ENCODE data around the gene TEX19. TPM values are rescaled to one million over a fixed set of nuclear protein-coding genes. Genes with fewer than 3 reads are reported as not detected.

The TEX19 gene, protein sequence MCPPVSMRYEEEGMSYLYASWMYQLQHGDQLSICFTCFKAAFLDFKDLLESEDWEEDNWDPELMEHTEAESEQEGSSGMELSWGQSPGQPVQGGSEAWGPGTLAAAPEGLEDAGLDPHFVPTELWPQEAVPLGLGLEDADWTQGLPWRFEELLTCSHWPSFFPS
- not detected for total RNA-seq

GRCh38 chr17:82358465-82359350 is at the start of gene TEX19:
Gene TEX19, plus strand, starts transcription at chr17:82359247. Its CDS starts 2,904 bp downstream, at chr17:82362151.
- POLR2A ChIA-PET: no interaction called here
- CTCF ChIA-PET: interaction anchor here (1.0 to 1.4 kb wide), 2 partner anchors 59 to 60 kb away, joined by 3 to 5 read pairs; no protein-coding TSS in a partner anchor

- POLR2A ChIA-PET: interaction anchor here (0.8 to 1.4 kb wide), 2 partner anchors 12 to 13 kb away, joined by 3 to 8 read pairs; no protein-coding TSS in a partner anchor
- CTCF ChIA-PET: interaction anchor here (1.5 kb wide), 1 partner anchor 12 kb away, joined by 4 read pairs; no protein-coding TSS in a partner anchor
Observed at GRCh38 chr17:82309656-82310570, 49.1 kb upstream of the TEX19 start.

- CTCF ChIA-PET: no interaction called here
Observed at GRCh38 chr17:82310877-82311276, 48.2 kb upstream of the TEX19 start.

GRCh38 chr17:82311971-82312370 is 47.1 kb upstream of the TEX19 start:
- POLR2A ChIA-PET: interaction anchor here (1.4 kb wide), 1 partner anchor 9 kb away, joined by 4 read pairs; no protein-coding TSS in a partner anchor
- CTCF ChIA-PET: interaction anchor here (1.2 to 1.8 kb wide), 3 partner anchors 9 to 15 kb away, joined by 3 to 9 read pairs (median 4); no protein-coding TSS in a partner anchor

More at GRCh38 chr17:82310877-82311276, 48.2 kb upstream of the TEX19 start:
- POLR2A ChIA-PET: interaction anchor here (0.8 to 1.4 kb wide), 2 partner anchors 7 to 70 kb away, joined by 4 to 6 read pairs; no protein-coding TSS in a partner anchor

DNA sequence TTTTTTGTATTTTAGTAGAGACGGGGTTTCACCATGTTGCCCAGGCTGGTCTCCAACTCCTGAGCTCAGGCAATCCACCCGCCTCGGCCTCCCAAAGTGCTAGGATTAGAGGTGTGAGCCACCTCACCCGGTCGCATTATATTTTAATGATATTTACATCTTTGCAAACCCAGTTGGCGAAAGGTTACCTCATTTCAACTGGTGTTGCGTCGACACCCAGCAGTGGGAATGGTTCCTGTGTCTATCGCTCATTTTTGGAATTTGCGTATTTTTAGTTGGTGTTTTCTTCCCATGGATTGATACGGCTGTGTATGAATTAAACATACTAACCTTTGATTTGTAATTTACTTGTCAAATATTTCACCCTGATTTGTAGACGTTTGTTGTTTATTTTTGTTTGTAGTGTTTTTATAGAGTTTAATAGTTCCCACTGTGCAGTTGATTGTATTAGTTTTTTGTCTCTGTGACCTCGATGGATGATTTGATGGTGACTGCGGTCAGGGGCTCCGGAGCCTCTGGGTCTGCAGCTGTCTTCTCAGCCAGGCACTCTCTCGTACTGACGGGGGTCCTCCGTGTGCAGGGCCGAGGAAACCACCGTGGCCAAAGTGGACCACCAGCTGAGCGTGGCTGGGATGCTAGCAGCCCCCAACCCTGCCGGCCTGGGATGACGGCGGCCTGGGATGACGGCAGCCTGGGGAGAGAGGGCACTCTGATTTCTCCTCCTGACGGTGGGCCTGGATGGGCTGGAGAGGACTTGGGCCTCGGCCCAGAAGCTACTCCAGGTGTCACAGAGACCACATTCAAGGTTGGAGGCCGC is 45.6 kb upstream of the TEX19 start:
- CTCF ChIA-PET: interaction anchor here (1.1 to 1.8 kb wide), 5 partner anchors 8 to 77 kb away, joined by 3 to 9 read pairs (median 4); no protein-coding TSS in a partner anchor

GRCh38 chr17:82314012-82314726 is 44.9 kb upstream of the TEX19 start:
- ChIA-PET POLR2A (no interaction called here), CTCF (interaction anchor here (1.1 to 1.3 kb wide), 2 partner anchors 16 to 78 kb away, joined by 3 to 4 read pairs; no protein-coding TSS in a partner anchor)

More for the DNA sequence above, 45.6 kb upstream of the TEX19 start:
- POLR2A ChIA-PET: interaction anchor here (0.8 kb wide), 1 partner anchor 10 kb away, joined by 5 read pairs; no protein-coding TSS in a partner anchor

DNA sequence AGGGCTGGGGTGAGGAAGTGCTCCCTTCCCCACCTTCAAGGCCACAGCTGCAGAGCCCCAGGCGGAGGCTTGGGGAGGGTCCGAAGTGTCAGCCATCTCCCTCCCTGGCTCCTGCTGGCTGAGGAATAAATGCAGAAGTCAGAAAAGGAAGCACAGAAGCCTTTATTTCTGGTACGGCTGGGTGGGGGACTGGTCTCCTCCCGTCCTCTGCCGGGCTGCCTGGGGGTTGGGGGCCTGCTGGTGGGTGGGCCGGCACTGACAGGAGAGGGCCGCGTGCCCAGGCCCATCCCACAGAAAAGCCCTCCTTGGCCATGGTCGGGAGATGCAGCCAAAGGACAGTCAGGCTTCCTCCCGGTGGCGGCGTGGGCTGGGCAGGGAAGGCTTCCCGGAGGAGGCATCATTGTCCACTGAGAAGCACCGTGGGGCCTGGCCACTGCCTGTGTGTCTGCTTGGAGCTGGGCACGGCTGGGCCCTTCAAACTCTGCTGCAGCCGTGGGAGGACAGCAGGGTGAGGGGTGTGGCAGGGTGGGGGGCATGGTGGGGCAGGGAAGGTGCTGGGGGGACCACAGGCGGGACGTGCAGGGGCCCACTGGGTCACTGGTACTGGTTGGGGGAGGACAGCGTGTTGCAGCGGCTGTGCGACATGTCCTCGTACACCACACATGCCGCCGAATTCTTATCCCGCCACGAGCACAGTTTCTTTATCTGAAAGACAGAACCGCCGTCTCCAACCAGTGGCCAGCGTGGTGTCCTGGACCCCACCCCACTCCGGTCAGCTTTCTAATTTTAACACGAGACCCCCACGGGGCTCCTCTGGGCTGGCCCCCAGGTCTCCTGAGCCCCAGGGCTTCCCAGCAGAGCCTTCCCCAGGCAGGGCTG is 44.1 kb upstream of the TEX19 start:
- POLR2A ChIA-PET: no interaction called here
- CTCF ChIA-PET: interaction anchor here (1.1 to 1.3 kb wide), 2 partner anchors 16 to 79 kb away, joined by 3 to 4 read pairs; no protein-coding TSS in a partner anchor

DNA sequence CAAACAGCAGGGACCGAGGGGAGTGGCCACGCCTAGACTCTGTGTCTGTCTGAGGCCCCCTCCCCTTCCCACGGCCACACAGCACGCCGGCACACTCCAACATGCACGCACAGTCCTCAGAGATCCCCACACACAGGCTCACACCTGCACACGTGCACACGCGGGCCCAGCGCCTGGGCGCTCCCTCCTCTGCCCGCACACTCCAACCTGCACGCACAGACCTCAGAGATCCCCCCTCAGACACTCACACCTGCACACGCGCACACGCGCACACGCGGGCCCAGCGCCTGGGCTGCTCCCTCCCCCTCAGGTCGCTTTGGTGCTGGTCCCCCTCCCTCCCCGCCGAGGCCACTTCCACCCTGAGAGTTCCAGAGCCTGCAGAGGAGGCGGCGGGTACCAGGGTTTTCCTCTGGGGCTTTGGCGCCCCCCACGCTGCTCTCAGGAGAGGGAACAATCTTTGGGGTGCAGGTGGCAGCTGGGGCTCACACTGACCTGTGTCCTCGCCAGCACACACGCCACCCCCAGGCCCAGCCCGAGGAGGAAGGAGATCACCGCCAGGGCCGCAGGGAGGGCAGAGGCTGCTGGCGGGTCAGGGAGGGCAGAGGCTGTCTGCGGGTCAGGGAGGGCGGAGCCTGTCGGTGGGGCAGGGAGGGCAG is 43.2 kb upstream of the TEX19 start:
- ChIA-PET CTCF (interaction anchor here (2.3 to 2.6 kb wide), 2 partner anchors 9 to 14 kb away, joined by 14 to 22 read pairs; no protein-coding TSS in a partner anchor), POLR2A (interaction anchor here (0.7 to 2.9 kb wide), 5 partner anchors 12 to 47 kb away, joined by 3 to 71 read pairs (median 10); no protein-coding TSS in a partner anchor)

DNA sequence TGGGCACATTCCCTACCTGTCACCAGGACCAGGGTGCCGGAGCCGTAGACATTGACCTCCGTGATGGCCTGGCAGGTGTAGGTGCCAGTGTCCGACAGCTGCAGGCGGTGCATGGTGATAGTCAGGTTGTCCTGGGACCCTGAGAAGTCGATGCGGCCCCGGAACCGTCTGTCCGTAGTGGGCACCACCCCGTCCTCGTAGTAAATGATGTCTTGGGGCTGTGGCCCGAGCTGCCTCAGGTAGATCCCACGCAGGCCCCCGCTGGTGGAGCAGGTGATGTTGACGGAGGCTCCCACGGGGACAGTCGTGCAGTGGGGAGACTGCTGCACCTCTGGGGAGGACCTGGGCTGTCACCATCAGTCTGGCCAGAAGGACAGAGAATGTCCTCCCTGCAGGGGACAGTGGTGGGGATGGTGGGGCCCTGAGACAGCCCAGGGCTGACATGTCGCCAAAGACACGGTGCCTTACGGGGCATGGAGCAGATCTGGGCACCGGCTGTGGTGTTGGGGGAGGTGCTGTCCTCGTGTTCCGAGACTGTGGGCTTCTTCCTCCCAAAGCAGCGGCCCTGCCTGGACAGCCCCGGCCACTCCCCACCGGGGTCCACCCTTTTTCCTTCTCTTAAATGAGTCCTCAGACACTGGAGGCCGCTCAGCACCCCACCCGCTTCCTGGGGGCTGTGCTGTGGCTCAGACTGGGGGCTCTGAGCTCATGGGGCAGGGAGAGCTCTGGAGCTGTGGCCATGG is 42.2 kb upstream of the TEX19 start:
- ChIA-PET CTCF (interaction anchor here (0.8 to 2.6 kb wide), 7 partner anchors 10 to 111 kb away, joined by 3 to 22 read pairs (median 12); no protein-coding TSS in a partner anchor), POLR2A (interaction anchor here (0.6 to 2.9 kb wide), 12 partner anchors 13 to 217 kb away, joined by 3 to 71 read pairs (median 6); partner anchors contain the start of gene SLC16A3)

DNA sequence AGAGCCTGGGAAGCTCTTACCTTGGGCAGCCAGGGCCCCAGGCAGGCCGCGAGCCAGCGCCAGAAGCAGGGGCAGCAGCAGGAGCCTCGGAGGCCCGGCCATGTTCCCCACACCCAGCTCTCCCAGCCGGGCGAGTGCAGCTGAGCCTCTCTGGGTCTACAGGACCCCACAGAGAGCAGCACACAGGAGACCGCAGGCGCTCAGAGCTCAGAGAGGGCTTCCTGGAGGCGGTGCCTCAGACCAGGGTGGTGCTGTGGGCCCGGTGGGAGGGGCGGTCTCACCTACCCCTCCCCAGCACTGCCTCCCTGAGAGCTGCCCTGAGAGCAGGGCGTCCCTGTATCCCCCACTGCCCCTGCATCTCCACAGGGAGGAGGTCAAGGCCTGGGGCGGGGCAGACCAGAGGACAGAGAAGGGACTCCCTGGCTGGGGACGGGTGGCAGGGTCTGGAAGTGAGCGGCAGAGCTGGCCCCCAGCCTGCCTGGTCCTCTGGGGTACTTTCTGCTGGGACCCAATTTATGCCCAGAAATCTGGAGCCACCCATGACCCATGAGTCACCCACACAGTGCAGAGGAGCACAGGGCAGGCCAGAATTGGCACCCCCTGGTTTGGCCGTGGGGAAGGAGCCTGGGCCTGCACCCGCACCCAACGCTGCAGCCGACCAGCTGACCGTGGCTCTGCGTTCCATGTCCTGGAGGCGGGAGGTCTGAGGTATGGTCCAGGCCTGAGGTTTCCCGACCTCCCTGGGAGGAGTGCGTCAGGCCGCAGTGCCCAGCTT is 41.5 kb upstream of the TEX19 start, which contains the start of gene CD7:
CD7 (minus strand) TSS at position 215 of the 775 bp plus-strand sequence; CDS start at position 102, 113 bp downstream.
- POLR2A ChIA-PET: interaction anchor here (0.6 to 2.9 kb wide), 11 partner anchors 13 to 391 kb away, joined by 3 to 71 read pairs (median 5); partner anchors contain the start of gene SLC16A3
- CTCF ChIA-PET: interaction anchor here (0.8 to 2.6 kb wide), 8 partner anchors 11 to 111 kb away, joined by 3 to 22 read pairs (median 8); no protein-coding TSS in a partner anchor

DNA sequence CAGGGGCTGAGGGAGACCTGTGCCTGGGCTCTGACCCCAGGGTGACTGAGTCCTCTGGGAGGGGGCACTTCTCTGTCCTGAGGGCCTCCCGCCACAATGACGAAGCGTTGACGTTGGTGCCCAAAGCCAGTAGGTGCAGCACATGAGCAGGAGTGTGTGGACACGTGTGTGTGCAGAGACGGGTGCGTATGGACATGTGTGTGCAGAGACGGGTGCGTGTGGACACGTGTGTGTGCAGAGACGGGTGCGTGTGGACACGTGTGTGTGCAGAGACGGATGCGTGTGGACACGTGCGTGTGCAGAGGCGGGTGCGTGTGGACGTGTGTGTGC is 40.9 kb upstream of the TEX19 start:
- POLR2A ChIA-PET: interaction anchor here (0.7 to 2.9 kb wide), 6 partner anchors 14 to 80 kb away, joined by 4 to 71 read pairs (median 6); no protein-coding TSS in a partner anchor
- CTCF ChIA-PET: interaction anchor here (1.0 to 2.6 kb wide), 7 partner anchors 11 to 112 kb away, joined by 3 to 22 read pairs (median 12); no protein-coding TSS in a partner anchor

- CTCF ChIA-PET: no interaction called here
- POLR2A ChIA-PET: no interaction called here
Observed at GRCh38 chr17:82318772-82319606, 40.1 kb upstream of the TEX19 start.

- ChIA-PET POLR2A (no interaction called here), CTCF (interaction anchor here (0.7 to 3.1 kb wide), 2 partner anchors 19 to 45 kb away, joined by 3 to 49 read pairs; no protein-coding TSS in a partner anchor)
Observed at GRCh38 chr17:82319619-82320062, 39.4 kb upstream of the TEX19 start.

All from activated CD8-positive, alpha-beta memory T cell treated with anti-CD3 and anti-CD28 coated beads for 36 hours (primary cell).